SK-N-SH (cell line): ENCODE results near the gene TAF6L. TPM values are rescaled to one million over a fixed set of nuclear protein-coding genes. Genes with fewer than 3 reads are reported as not detected.

Experiments used
- CTCF ChIA-PET: fragments of 300-600, 350-600 bp; formaldehyde crosslinking; extraction: SDS; loops from one replicate; lab custom pipeline; 2021; lab: Yijun Ruan, JAX
- POLR2A ChIA-PET: fragments of 350-600 bp; sonication (Branson Sonifier 250); formaldehyde crosslinking; extraction: SDS; loops from one replicate; lab custom pipeline; 2020; ENCODE audit warnings: antibody characterized with exemption, inconsistent platforms; lab: Yijun Ruan, JAX
- DNase-seq: peaks from one replicate; pipeline ENCODE4 v3.0.0; 2012
- H2AFZ ChIP-seq: fragments of 200-600 bp; sonication (generic); 2 replicates; pipeline ENCODE4 v1.8.1; 2016; ENCODE audit warnings: antibody characterized with exemption, mild to moderate bottlenecking, low read depth
- H3F3A ChIP-seq: fragments of 200-600 bp; sonication (generic); replicated peaks from 2 replicates; pipeline ENCODE3; 2016; ENCODE audit warnings: antibody characterized with exemption, mild to moderate bottlenecking; ENCODE audit not compliant: insufficient read depth
- H3K27ac ChIP-seq, 2 experiments: fragments of 200-500 bp in 1 of 2; fragments of 200-600 bp in 1 of 2; sonication (Bioruptor generic) in 1 of 2; sonication (generic), shearing (Covaris generic) in 1 of 2; 2 replicates each; pipeline versions ENCODE4 v1.5.1 to v1.6.1; 2014 to 2016; ENCODE audit warnings: low read depth in 2 of 2, inconsistent platforms in 1 of 2, low read length in 1 of 2, mild to moderate bottlenecking in 1 of 2, mixed read lengths in 1 of 2
- H3K27me3 ChIP-seq: fragments of 200-600 bp; sonication (generic), shearing (Covaris generic); 2 replicates; pipeline ENCODE4 v1.6.1; 2016; ENCODE audit warnings: mixed run types; ENCODE audit not compliant: insufficient read depth
- H3K36me3 ChIP-seq, 2 experiments: fragments of 200-500 bp in 1 of 2; fragments of 200-600 bp in 1 of 2; sonication (Bioruptor generic) in 1 of 2; sonication (generic) in 1 of 2; replicated peaks in 1 of 2; 2 replicates each; pipeline versions ENCODE3 to v1.5.1; 2014 to 2016; ENCODE audit warnings: low read length in 1 of 2, mild to moderate bottlenecking in 1 of 2; ENCODE audit not compliant: insufficient read depth in 2 of 2, control insufficient read depth in 1 of 2
- H3K4me1 ChIP-seq, 2 experiments: fragments of 200-500 bp in 1 of 2; fragments of 200-600 bp in 1 of 2; sonication (Bioruptor generic) in 1 of 2; sonication (generic), shearing (Covaris generic) in 1 of 2; 2 replicates each; pipeline versions ENCODE4 v1.5.1 to v1.6.1; 2014 to 2016; ENCODE audit warnings: low read depth in 1 of 2, low read length in 1 of 2, mixed run types in 1 of 2; ENCODE audit not compliant: insufficient read depth in 2 of 2, control insufficient read depth in 1 of 2
- H3K4me2 ChIP-seq: fragments of 200-600 bp; sonication (generic), shearing (Covaris generic); 2 replicates; pipeline ENCODE4 v1.6.1; 2017; ENCODE audit warnings: mixed run types
- H3K4me3 ChIP-seq, 2 experiments: fragments of 200-500 bp in 1 of 2; fragments of 200-600 bp in 1 of 2; sonication (Bioruptor generic) in 1 of 2; sonication (generic), shearing (Covaris generic) in 1 of 2; 2 replicates each; pipeline versions ENCODE4 v1.5.1 to v1.8.1; 2014 to 2016; ENCODE audit warnings: low read depth in 2 of 2, inconsistent platforms in 1 of 2, low read length in 1 of 2, mild to moderate bottlenecking in 1 of 2, mixed read lengths in 1 of 2, moderate library complexity in 1 of 2
- H3K79me2 ChIP-seq: fragments of 200-600 bp; sonication (generic); 2 replicates; pipeline ENCODE4 v1.8.1; 2017; ENCODE audit warnings: mild to moderate bottlenecking; ENCODE audit not compliant: insufficient read depth
- H3K9ac ChIP-seq: fragments of 200-600 bp; sonication (generic); 2 replicates; pipeline ENCODE4 v1.6.1; 2017; ENCODE audit warnings: mixed run types
- H3K9me2 ChIP-seq: fragments of 200-600 bp; sonication (generic); 2 replicates; pipeline ENCODE4 v1.6.1; 2017; ENCODE audit warnings: mixed run types
- H3K9me3 ChIP-seq: fragments of 200-600 bp; sonication (generic); 2 replicates; pipeline ENCODE4 v1.6.1; 2017; ENCODE audit warnings: mixed run types, mild to moderate bottlenecking, moderate library complexity
- H4K20me1 ChIP-seq: fragments of 200-600 bp; sonication (generic); 2 replicates; pipeline ENCODE4 v1.6.1; 2017; ENCODE audit warnings: mild to moderate bottlenecking, mixed run types; ENCODE audit not compliant: insufficient read depth
- CHD2 ChIP-seq: fragments of 150-350 bp; IDR thresholded peaks from 2 replicates; pipeline ENCODE4 v1.6.1; 2018; ENCODE audit warnings: low read length; ENCODE audit not compliant: partially characterized antibody
- FOSL2 ChIP-seq: IDR thresholded peaks from 2 replicates; pipeline ENCODE4 v1.4.0; 2012; ENCODE audit warnings: low read depth, mild to moderate bottlenecking, moderate library complexity, borderline replicate concordance
- FOXM1 ChIP-seq: IDR thresholded peaks from 2 replicates; pipeline ENCODE4 v1.4.0; 2012; ENCODE audit warnings: low read depth, mild to moderate bottlenecking
- MEF2A ChIP-seq: IDR thresholded peaks from 2 replicates; pipeline ENCODE4 v1.4.0; 2012; ENCODE audit warnings: low read depth, borderline replicate concordance
- RAD21 ChIP-seq: IDR thresholded peaks from 2 replicates; pipeline ENCODE4 v1.6.1; 2012; ENCODE audit warnings: mild to moderate bottlenecking, low read length
- RXRA ChIP-seq: IDR thresholded peaks from 2 replicates; pipeline ENCODE4 v1.4.0; 2012; ENCODE audit warnings: low read depth, mild to moderate bottlenecking, borderline replicate concordance
- SMC3 ChIP-seq: IDR thresholded peaks from 2 replicates; pipeline ENCODE4 v1.6.1; 2012; ENCODE audit warnings: low read depth, low read length, improper control_type of control experiment
- TAF1 ChIP-seq: IDR thresholded peaks from 2 replicates; pipeline ENCODE4 v1.6.1; 2012; ENCODE audit warnings: low read depth, mild to moderate bottlenecking, low read length, moderate library complexity, borderline replicate concordance
- TCF12 ChIP-seq: IDR thresholded peaks from 2 replicates; pipeline ENCODE4 v1.4.0; 2012
- YY1 ChIP-seq: IDR thresholded peaks from 2 replicates; pipeline ENCODE4 v1.4.0; 2012; ENCODE audit warnings: low read depth, mild to moderate bottlenecking
- WGBS: methylation state at CpG from one replicate; pipeline ENCODE4 v1.1.6; 2017; ENCODE audit warnings: low lambda C conversion rate; 5-methylcytosine and 5-hydroxymethylcytosine counted together
- polyA plus RNA-seq, 3 experiments: library from polyadenylated mRNA; depleted of rRNA; stranded (reverse); fragments of >200 nt; gene quantifications; 2 replicates each; pipeline ENCODE4 v1.2.3, GENCODE V29; 2012
- TF ChIP-seq, protein P1 (sequence below): IDR thresholded peaks from 2 replicates; pipeline ENCODE4 v1.4.0; 2012; ENCODE audit warnings: low read depth, borderline replicate concordance
- TF ChIP-seq, protein P2 (sequence below): IDR thresholded peaks from 2 replicates; pipeline ENCODE4; 2012
- TF ChIP-seq, protein P3 (sequence below): IDR thresholded peaks from 2 replicates; pipeline ENCODE4 v1.6.1; 2012; ENCODE audit warnings: mild to moderate bottlenecking, low read depth, low read length, moderate library complexity

TAF6L gene
- polyA plus RNA-seq, 1 of the 3 experiments (the other 2 are of a cell fraction) = 33.6 TPM

DNA sequence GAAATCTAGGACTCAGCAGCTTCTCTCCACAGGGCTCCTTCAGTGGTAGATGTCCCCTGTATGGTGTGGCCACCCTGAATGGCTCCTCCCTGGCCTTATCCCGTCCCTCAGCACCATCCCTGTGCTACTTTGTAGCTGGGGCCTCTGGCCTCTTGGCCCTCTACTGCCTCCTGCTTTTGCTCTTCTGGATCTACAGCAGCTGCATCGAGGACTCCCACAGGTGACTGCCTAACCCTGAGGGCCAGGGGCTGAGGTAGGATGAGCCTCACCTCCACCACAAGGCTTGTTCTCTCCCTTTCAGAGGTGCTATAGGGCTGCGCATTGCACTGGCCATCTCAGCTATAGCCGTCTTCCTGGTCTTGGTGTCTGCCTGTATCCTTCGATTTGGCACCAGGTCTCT lies 17.8 kb downstream of the TAF6L start:
- Histone ChIP-seq H3K4me3 (no peak overlapping the region; a peak in 1 of 4 replicates), H3K4me2 (peak overlapping the region; percentile 83), H2AFZ (no peak overlapping the region), H3K79me2 (peaks cover 59% of the 10 kb centered on the region), H3F3A (peaks cover 48% of the 10 kb centered on the region), H3K36me3 (peaks cover 36 to 41% of the 10 kb centered on the region in 2 experiments), H4K20me1 (no peaks in the 10 kb centered on the region), H3K4me1 (peaks cover 9 to 30% of the 10 kb centered on the region in 2 experiments), H3K9ac (no peak overlapping the region), H3K9me3 (no peaks in the 10 kb centered on the region), H3K27me3 (no peaks in the 10 kb centered on the region), H3K27ac (peak overlapping the region; percentile 23 to 33; a peak in 2 of 4 replicates), H3K9me2 (no peaks in the 10 kb centered on the region)
- ChIA-PET POLR2A (interaction anchor here (0.7 to 2.0 kb wide), 2 partner anchors 15 to 52 kb away, joined by 3 to 10 read pairs; no protein-coding TSS in a partner anchor), CTCF (interaction anchor here (0.9 to 6.6 kb wide), 6 partner anchors 16 to 108 kb away, joined by 3 to 130 read pairs (median 4); partner anchors contain the start of genes NXF1, SLC3A2 and TAF6L)
- 84% methylated on average over 5 of the region's 5 CpGs for WGBS
- TF ChIP-seq, protein P1, sequence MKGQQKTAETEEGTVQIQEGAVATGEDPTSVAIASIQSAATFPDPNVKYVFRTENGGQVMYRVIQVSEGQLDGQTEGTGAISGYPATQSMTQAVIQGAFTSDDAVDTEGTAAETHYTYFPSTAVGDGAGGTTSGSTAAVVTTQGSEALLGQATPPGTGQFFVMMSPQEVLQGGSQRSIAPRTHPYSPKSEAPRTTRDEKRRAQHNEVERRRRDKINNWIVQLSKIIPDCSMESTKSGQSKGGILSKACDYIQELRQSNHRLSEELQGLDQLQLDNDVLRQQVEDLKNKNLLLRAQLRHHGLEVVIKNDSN = no peak
- no peak for DNase-seq

DNA sequence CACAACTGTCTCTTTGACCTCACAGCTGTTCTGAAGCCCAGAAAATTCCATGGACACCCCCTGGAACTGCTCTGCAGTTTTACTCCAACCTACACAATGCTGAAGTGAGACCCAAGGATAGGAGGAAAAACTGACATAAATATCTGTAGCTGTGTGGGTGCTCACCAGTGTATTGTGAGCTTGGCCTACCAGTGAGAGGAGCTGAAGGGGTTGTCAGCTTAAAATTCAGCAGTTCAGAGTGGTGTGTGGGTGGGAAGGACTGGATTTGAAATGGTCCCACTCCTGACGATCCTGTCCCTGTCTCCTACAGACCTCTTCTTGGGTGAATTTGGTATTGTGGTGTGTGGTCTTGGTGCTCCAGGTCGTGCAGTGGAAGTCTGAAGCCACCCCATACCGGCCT lies 18.4 kb downstream of the TAF6L start:
- Histone ChIP-seq H3K9me2 (no peaks in the 10 kb centered on the region), H3K4me3 (no peak overlapping the region), H3K27ac (peak overlapping the region in 1 of 2 experiments; percentile 33; a peak in 1 of 4 replicates), H3F3A (peaks cover 51% of the 10 kb centered on the region), H3K27me3 (no peaks in the 10 kb centered on the region), H3K79me2 (peaks cover 59% of the 10 kb centered on the region), H3K36me3 (peaks cover 40 to 45% of the 10 kb centered on the region in 2 experiments), H3K9ac (no peak overlapping the region), H4K20me1 (no peaks in the 10 kb centered on the region), H3K4me1 (peaks cover 9 to 30% of the 10 kb centered on the region in 2 experiments), H3K4me2 (no peak overlapping the region; the same call in none of the 2 replicates), H3K9me3 (no peaks in the 10 kb centered on the region), H2AFZ (no peak overlapping the region)
- CTCF ChIA-PET = interaction anchor here (0.9 to 6.6 kb wide), 6 partner anchors 16 to 109 kb away, joined by 3 to 130 read pairs (median 4); partner anchors contain the start of genes NXF1, SLC3A2 and TAF6L
- POLR2A ChIA-PET = interaction anchor here (0.7 to 2.0 kb wide), 4 partner anchors 14 to 52 kb away, joined by 3 to 10 read pairs (median 3); partner anchors contain the start of gene STX5
- no peak for TF ChIP-seq YY1
- no peak for TF ChIP-seq RXRA
- no peak for TF ChIP-seq CHD2
- TF ChIP-seq TAF1 = no peak
- no peak for TF ChIP-seq MEF2A
- TF ChIP-seq, protein P2, sequence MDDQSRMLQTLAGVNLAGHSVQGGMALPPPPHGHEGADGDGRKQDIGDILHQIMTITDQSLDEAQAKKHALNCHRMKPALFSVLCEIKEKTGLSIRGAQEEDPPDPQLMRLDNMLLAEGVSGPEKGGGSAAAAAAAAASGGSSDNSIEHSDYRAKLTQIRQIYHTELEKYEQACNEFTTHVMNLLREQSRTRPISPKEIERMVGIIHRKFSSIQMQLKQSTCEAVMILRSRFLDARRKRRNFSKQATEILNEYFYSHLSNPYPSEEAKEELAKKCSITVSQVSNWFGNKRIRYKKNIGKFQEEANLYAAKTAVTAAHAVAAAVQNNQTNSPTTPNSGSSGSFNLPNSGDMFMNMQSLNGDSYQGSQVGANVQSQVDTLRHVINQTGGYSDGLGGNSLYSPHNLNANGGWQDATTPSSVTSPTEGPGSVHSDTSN = no peak
- TF ChIP-seq, protein P1 = no peak
- no peak for TF ChIP-seq SMC3
- TF ChIP-seq, protein P3, sequence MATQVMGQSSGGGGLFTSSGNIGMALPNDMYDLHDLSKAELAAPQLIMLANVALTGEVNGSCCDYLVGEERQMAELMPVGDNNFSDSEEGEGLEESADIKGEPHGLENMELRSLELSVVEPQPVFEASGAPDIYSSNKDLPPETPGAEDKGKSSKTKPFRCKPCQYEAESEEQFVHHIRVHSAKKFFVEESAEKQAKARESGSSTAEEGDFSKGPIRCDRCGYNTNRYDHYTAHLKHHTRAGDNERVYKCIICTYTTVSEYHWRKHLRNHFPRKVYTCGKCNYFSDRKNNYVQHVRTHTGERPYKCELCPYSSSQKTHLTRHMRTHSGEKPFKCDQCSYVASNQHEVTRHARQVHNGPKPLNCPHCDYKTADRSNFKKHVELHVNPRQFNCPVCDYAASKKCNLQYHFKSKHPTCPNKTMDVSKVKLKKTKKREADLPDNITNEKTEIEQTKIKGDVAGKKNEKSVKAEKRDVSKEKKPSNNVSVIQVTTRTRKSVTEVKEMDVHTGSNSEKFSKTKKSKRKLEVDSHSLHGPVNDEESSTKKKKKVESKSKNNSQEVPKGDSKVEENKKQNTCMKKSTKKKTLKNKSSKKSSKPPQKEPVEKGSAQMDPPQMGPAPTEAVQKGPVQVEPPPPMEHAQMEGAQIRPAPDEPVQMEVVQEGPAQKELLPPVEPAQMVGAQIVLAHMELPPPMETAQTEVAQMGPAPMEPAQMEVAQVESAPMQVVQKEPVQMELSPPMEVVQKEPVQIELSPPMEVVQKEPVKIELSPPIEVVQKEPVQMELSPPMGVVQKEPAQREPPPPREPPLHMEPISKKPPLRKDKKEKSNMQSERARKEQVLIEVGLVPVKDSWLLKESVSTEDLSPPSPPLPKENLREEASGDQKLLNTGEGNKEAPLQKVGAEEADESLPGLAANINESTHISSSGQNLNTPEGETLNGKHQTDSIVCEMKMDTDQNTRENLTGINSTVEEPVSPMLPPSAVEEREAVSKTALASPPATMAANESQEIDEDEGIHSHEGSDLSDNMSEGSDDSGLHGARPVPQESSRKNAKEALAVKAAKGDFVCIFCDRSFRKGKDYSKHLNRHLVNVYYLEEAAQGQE = no peak
- no peak for TF ChIP-seq FOSL2
- TF ChIP-seq FOXM1 = no peak
- no peak for TF ChIP-seq RAD21
- TF ChIP-seq TCF12 = no peak
- DNase-seq = no peak
- WGBS = 80% methylated on average over 2 of the region's 3 CpGs
